MM.1S (cell line): ENCODE data around the gene CRB1.

Source experiments
- DNase-seq: peaks from one replicate; pipeline ENCODE4 v3.0.0-alpha.2; 2015
- H2AFZ ChIP-seq: fragments of 300-600 bp; sonication (generic); 2 replicates; pipeline ENCODE4 v1.6.0; 2016; ENCODE audit warnings: antibody characterized with exemption, low read length
- H3F3A ChIP-seq: fragments of 300-600 bp; sonication (generic); 2 replicates; pipeline ENCODE4 v1.6.1; 2016; ENCODE audit warnings: mild to moderate bottlenecking, antibody characterized with exemption, low read length, moderate library complexity, mixed read lengths; ENCODE audit not compliant: insufficient read depth
- H3K27ac ChIP-seq: fragments of 300-600 bp; sonication (generic); 2 replicates; pipeline ENCODE4 v1.5.1; 2016; ENCODE audit warnings: mild to moderate bottlenecking, low read length
- H3K27me3 ChIP-seq: fragments of 300-600 bp; sonication (generic); replicated peaks from 2 replicates; pipeline ENCODE4 v1.6.0; 2016; ENCODE audit warnings: low read length; ENCODE audit not compliant: insufficient read depth
- H3K36me3 ChIP-seq: fragments of 300-600 bp; sonication (generic); replicated peaks from 2 replicates; pipeline ENCODE4 v1.6.1; 2016; ENCODE audit warnings: mild to moderate bottlenecking, low read length, mixed read lengths; ENCODE audit not compliant: insufficient read depth
- H3K4me1 ChIP-seq: fragments of 300-600 bp; sonication (generic); 2 replicates; pipeline ENCODE4 v1.6.1; 2016; ENCODE audit warnings: low read length, mixed read lengths
- H3K4me2 ChIP-seq: fragments of 300-600 bp; sonication (generic); 2 replicates; pipeline ENCODE4 v1.6.0; 2016; ENCODE audit warnings: low read depth, low read length
- H3K4me3 ChIP-seq: fragments of 300-600 bp; sonication (generic); 2 replicates; pipeline ENCODE4 v1.5.1; 2016; ENCODE audit warnings: low read length, mixed read lengths
- H3K79me2 ChIP-seq: fragments of 300-600 bp; sonication (generic); 2 replicates; pipeline ENCODE4 v1.6.1; 2016; ENCODE audit warnings: mixed run types, low read length, mixed read lengths
- H3K9ac ChIP-seq: fragments of 300-600 bp; sonication (generic); 2 replicates; pipeline ENCODE4 v1.6.1; 2016; ENCODE audit warnings: low read length, mixed read lengths
- H3K9me2 ChIP-seq: fragments of 300-600 bp; sonication (generic); replicated peaks from 2 replicates; pipeline ENCODE4 v1.6.1; 2016; ENCODE audit warnings: mild to moderate bottlenecking, low read length, mixed read lengths; ENCODE audit not compliant: insufficient read depth
- H3K9me3 ChIP-seq: fragments of 300-600 bp; sonication (generic); replicated peaks from 2 replicates; pipeline ENCODE4 v1.6.1; 2016; ENCODE audit warnings: mild to moderate bottlenecking, low read length, mixed read lengths; ENCODE audit not compliant: insufficient read depth
- H4K20me1 ChIP-seq: fragments of 300-600 bp; sonication (generic); 2 replicates; pipeline ENCODE4 v1.6.1; 2016; ENCODE audit warnings: mild to moderate bottlenecking, low read length, moderate library complexity, mixed read lengths; ENCODE audit not compliant: insufficient read depth
- EZH2 ChIP-seq: fragments of 300-600 bp; sonication (generic); optimal IDR thresholded peaks from 2 replicates; pipeline ENCODE3; 2017; ENCODE audit warnings: low read depth, mild to moderate bottlenecking, antibody characterized with exemption, low read length, mixed read lengths
- EZH2phosphoT487 ChIP-seq: fragments of 300-600 bp; sonication (generic); IDR thresholded peaks from 2 replicates; pipeline ENCODE4 v1.6.1; 2018; ENCODE audit warnings: antibody characterized with exemption, low read length
- TF ChIP-seq, protein P1 (sequence below): fragments of 300-600 bp; sonication (generic); IDR thresholded peaks from 2 replicates; pipeline ENCODE4 v1.5.1; 2016; ENCODE audit warnings: antibody characterized with exemption, low read length, mixed read lengths

CRB1 gene

DNA sequence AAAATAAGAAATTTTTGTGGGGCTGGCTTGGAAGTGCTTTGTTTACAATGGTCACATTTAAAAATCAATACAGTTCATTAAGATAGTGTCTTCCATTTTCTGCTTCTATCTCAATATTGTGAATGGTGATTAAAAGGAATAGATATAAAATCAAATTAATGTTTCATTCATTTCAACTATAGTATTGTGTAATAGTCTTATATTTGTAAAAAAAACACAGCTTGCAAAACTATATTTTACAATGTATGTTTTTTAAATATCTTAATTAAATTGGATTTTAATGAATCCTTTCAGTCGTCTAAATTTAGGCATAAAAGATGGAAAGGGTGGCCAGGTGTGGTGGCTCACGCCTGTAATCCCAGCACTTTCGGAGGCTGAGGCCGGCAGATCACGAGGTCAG, 63.5 kb downstream of the CRB1 start:
- DNase-seq, result no peak
- Histone ChIP-seq H3K27ac (no peak overlapping the region), H3K9ac (no peak overlapping the region), H3K4me1 (no peaks in the 10 kb centered on the region), H3K9me3 (no peaks in the 10 kb centered on the region), H3K27me3 (no peaks in the 10 kb centered on the region), H4K20me1 (no peaks in the 10 kb centered on the region), H3K4me2 (no peak overlapping the region), H3K79me2 (no peaks in the 10 kb centered on the region), H3K36me3 (no peaks in the 10 kb centered on the region), H3F3A (no peaks in the 10 kb centered on the region), H3K9me2 (no peaks in the 10 kb centered on the region), H3K4me3 (no peak overlapping the region), H2AFZ (no peak overlapping the region)
- TF ChIP-seq, protein P1, sequence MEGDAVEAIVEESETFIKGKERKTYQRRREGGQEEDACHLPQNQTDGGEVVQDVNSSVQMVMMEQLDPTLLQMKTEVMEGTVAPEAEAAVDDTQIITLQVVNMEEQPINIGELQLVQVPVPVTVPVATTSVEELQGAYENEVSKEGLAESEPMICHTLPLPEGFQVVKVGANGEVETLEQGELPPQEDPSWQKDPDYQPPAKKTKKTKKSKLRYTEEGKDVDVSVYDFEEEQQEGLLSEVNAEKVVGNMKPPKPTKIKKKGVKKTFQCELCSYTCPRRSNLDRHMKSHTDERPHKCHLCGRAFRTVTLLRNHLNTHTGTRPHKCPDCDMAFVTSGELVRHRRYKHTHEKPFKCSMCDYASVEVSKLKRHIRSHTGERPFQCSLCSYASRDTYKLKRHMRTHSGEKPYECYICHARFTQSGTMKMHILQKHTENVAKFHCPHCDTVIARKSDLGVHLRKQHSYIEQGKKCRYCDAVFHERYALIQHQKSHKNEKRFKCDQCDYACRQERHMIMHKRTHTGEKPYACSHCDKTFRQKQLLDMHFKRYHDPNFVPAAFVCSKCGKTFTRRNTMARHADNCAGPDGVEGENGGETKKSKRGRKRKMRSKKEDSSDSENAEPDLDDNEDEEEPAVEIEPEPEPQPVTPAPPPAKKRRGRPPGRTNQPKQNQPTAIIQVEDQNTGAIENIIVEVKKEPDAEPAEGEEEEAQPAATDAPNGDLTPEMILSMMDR, result no peak
- TF ChIP-seq EZH2phosphoT487 (no peak), EZH2 (no peak)

DNA sequence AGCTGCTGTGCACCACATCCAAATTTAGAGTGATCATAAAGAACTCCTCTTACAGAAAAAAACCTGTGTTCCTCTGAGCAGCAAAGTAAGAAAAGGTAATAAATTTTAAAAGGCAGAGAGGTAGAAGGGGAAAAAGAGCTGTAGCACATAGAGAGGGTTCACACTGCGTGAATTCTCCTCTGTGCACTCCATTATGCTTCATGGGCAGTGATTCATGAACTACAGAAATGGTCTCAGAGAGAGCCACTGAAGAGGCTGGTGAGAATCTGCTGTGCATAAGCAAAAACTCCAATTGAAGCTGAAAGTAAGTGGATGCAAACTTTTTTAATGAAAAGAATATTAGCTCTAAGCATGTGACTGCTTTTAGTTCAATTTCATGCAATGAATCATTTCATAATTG, 65.0 kb downstream of the CRB1 start:
- no peaks in the 10 kb centered on the region for H3K27me3 ChIP-seq
- no peaks in the 10 kb centered on the region for H3K9me3 ChIP-seq
- TF ChIP-seq EZH2, result no peak
- TF ChIP-seq EZH2phosphoT487, result no peak
- TF ChIP-seq, protein P1, result no peak
- H3K9ac ChIP-seq, result no peak overlapping the region
- no peaks in the 10 kb centered on the region for H3K36me3 ChIP-seq
- H4K20me1 ChIP-seq, result no peaks in the 10 kb centered on the region
- no peaks in the 10 kb centered on the region for H3F3A ChIP-seq
- H3K4me1 ChIP-seq, result no peaks in the 10 kb centered on the region
- H3K79me2 ChIP-seq, result no peaks in the 10 kb centered on the region
- no peak overlapping the region for H3K4me2 ChIP-seq
- DNase-seq, result no peak
- H2AFZ ChIP-seq, result no peak overlapping the region
- H3K9me2 ChIP-seq, result no peaks in the 10 kb centered on the region
- H3K4me3 ChIP-seq, result no peak overlapping the region
- H3K27ac ChIP-seq, result no peak overlapping the region

DNA sequence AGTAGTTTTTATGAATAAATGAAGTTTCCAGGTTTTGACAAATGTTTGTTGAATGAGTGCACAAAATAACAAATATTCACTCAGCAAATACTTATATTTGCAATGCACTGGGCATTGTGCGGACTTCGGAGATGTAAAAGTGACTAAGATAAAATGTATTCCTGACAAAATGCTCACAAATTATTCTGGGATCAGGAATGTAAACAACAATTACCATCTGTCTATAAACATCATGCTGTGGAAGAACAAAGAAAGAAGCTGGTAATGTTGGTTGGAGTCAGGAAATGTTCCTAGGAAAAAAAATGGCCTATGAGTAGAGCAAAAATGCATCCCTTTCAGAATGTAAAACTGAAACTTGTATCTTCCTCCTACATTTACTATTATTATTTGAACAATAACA, 68.5 kb downstream of the CRB1 start:
- Histone ChIP-seq H3K4me2 (no peak overlapping the region), H3K27ac (no peak overlapping the region), H3K27me3 (no peaks in the 10 kb centered on the region), H3K9ac (no peak overlapping the region), H3K9me3 (no peaks in the 10 kb centered on the region), H2AFZ (no peak overlapping the region), H3K4me3 (no peak overlapping the region), H4K20me1 (no peaks in the 10 kb centered on the region), H3F3A (no peaks in the 10 kb centered on the region), H3K79me2 (no peaks in the 10 kb centered on the region), H3K36me3 (no peaks in the 10 kb centered on the region), H3K9me2 (no peaks in the 10 kb centered on the region), H3K4me1 (no peaks in the 10 kb centered on the region)
- DNase-seq, result no peak
- TF ChIP-seq EZH2 (no peak), EZH2phosphoT487 (no peak)

DNA sequence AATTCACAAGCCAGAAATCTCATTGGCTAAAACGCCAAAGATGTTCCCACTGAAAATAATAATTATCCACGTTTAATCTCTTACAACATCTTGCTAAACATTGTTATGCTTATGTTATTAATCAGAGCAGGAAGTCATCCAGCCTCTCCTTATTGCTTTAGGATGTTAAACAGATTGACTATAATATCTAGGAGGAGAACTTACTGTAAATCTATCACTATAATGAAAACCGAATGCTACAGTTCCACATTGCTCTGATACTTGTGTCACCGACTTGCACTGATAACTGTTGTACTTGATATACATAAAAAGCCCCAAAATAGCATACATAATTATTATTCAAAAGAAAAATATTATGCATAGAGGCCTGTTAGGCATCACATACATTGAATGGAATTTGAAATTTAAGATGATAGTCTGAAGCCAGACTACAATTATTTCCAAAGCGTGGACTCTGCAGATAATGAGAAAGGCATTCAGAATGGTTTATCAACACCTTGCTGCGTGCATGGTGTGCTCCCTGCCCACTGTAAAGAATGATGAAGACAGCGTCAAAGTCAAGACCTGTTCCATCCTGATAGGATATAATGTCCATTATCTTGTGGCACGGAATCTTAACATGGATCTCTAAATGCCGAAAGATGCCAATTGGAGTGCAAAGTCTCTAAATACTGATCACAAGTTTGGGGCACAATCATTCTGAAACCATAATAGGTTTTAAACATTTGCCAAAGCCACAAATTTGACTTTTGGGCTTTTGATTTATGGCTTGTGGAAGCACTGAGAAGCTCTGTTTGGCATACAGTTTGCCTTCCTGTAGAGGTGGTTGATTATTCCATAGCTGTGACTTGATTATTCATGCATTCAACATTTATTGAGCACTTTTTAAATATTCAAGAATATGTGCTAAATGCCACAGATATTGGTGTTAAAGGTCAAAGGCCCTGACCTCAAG, 71.3 kb downstream of the CRB1 start:
- H3K27ac ChIP-seq, result no peak overlapping the region
- H3K4me1 ChIP-seq, result no peaks in the 10 kb centered on the region
- no peaks in the 10 kb centered on the region for H3K9me2 ChIP-seq
- no peak for DNase-seq
- no peaks in the 10 kb centered on the region for H3K9me3 ChIP-seq
- TF ChIP-seq EZH2phosphoT487 (no peak), EZH2 (no peak)
- TF ChIP-seq, protein P1, result no peak
- no peaks in the 10 kb centered on the region for H3K79me2 ChIP-seq
- H3K36me3 ChIP-seq, result no peaks in the 10 kb centered on the region
- H3K9ac ChIP-seq, result no peak overlapping the region
- no peak overlapping the region for H2AFZ ChIP-seq
- no peak overlapping the region for H3K4me2 ChIP-seq
- no peaks in the 10 kb centered on the region for H3F3A ChIP-seq
- no peak overlapping the region for H3K4me3 ChIP-seq
- no peaks in the 10 kb centered on the region for H3K27me3 ChIP-seq
- H4K20me1 ChIP-seq, result no peaks in the 10 kb centered on the region
